HG03575 (cell line): ENCODE measurements around the gene DGKK.
"Not testable (repeated sequence)": the region's sequence is repeated elsewhere in the genome, so short reads cannot be mapped to it uniquely, and the experiment has no call there.

Experiments
- ATAC-seq: cut with Tn5 transposase; IDR thresholded peaks from one replicate; pipeline ENCODE4 v1.9.1; 2021; ENCODE audit not compliant: unreplicated experiment, insufficient number of reproducible peaks, low FRiP score; ENCODE audit errors: extremely low read depth

Gene DGKK

GRCh38 chrX:50442426-50443116, 28.1 kb downstream of the DGKK start:
- no peak for ATAC-seq

GRCh38 chrX:50436797-50437196, 33.8 kb downstream of the DGKK start:
- no peak for ATAC-seq

- no peak for ATAC-seq
These were observed 37.8 kb downstream of the DGKK start for GRCh38 chrX:50432829-50433289.

GRCh38 chrX:50431623-50432022, 39.0 kb downstream of the DGKK start:
- ATAC-seq, result no peak

GRCh38 chrX:50430917-50431575, 39.6 kb downstream of the DGKK start:
- ATAC-seq, result no peak

GRCh38 chrX:50428174-50428573, 42.5 kb downstream of the DGKK start:
- no peak for ATAC-seq

- ATAC-seq, result no peak
These were observed 62.6 kb downstream of the DGKK start for GRCh38 chrX:50407976-50408375.

- ATAC-seq, result no peak
These were observed 66.7 kb downstream of the DGKK start for GRCh38 chrX:50403903-50404302.

- ATAC-seq, result no peak
These were observed 67.7 kb downstream of the DGKK start for GRCh38 chrX:50402886-50403285.

- ATAC-seq, result no peak
These were observed 76.7 kb downstream of the DGKK start for GRCh38 chrX:50393902-50394301.

GRCh38 chrX:50386520-50386919, 84.1 kb downstream of the DGKK start:
- ATAC-seq, result no peak

GRCh38 chrX:50381729-50382415, 88.8 kb downstream of the DGKK start:
- no peak for ATAC-seq

GRCh38 chrX:50375481-50376267, 95.0 kb downstream of the DGKK start:
- ATAC-seq, result no peak

- ATAC-seq, result no peak
These were observed 97.7 kb downstream of the DGKK start for GRCh38 chrX:50372966-50373365.

- no peak for ATAC-seq
These were observed 126.7 kb downstream of the DGKK start for GRCh38 chrX:50343917-50344316.

GRCh38 chrX:50333308-50333707, 137.3 kb downstream of the DGKK start:
- ATAC-seq, result no peak

GRCh38 chrX:50332668-50333067, 138.0 kb downstream of the DGKK start:
- not testable (repeated sequence) for ATAC-seq

GRCh38 chrX:50327235-50327634, 143.4 kb downstream of the DGKK start:
- no peak for ATAC-seq
